Measurements from ENCODE around the gene CYBA. TPM values are rescaled to one million over a fixed set of nuclear protein-coding genes. Genes with fewer than 3 reads are reported as not detected.

The CYBA gene
- total and polyA plus RNA-seq, 2 of the 13 experiments (the other 11 are each of a cell fraction or from before 2014, with no cell fraction given) = 196 to 250 TPM

GRCh38 chr16:88651989-88652761, 1.3 kb upstream of the CYBA start (continued):
- TF ChIP-seq SNAPC4 (CRISPR knock-in tag; IDR thresholded peaks at IDR 0.05) = no peak
- TF ChIP-seq RBFOX2 (IDR thresholded peaks at IDR 0.05; ENCODE audit: low read depth, low read length) = 0 out of 2 replicates have a peak, but pooled peaks have one; percentile 35
- TF ChIP-seq ZNF143 (CRISPR knock-in tag; IDR thresholded peaks at IDR 0.05) = no peak
- TF ChIP-seq AKNA (CRISPR knock-in tag; IDR thresholded peaks at IDR 0.05; ENCODE audit: borderline replicate concordance) = no peak
- TF ChIP-seq PCBP1 (IDR thresholded peaks at IDR 0.05; ENCODE audit: borderline replicate concordance, low read depth, low read length) = 0 out of 2 replicates have a peak, but pooled peaks have one; percentile 2
- no peak for TF ChIP-seq ZMAT5 (CRISPR knock-in tag; IDR thresholded peaks at IDR 0.05; ENCODE audit: borderline replicate concordance, low read depth)
- 0 out of 2 replicates have a peak, but pooled peaks have one; percentile 8 for TF ChIP-seq ZNF326 (CRISPR knock-in tag; IDR thresholded peaks at IDR 0.05; ENCODE audit: borderline replicate concordance)
- peak; percentile 23; the same call in 1 of the 2 replicates for TF ChIP-seq ZBTB38 (CRISPR knock-in tag; IDR thresholded peaks at IDR 0.05)
- TF ChIP-seq NFE2 (CRISPR knock-in tag; IDR thresholded peaks at IDR 0.05) = no peak
- TF ChIP-seq ZNF687 (CRISPR knock-in tag; IDR thresholded peaks at IDR 0.05) = no peak; the same call in 1 of the 2 replicates
- TF ChIP-seq ZNF879 (CRISPR knock-in tag; IDR thresholded peaks at IDR 0.05) = 0 out of 2 replicates have a peak, but pooled peaks have one; percentile 24
- no peak for TF ChIP-seq ZNF564 (CRISPR knock-in tag; IDR thresholded peaks at IDR 0.05)
